Prostate gland (tissue), 2 donors: ENCODE measurements around the gene DOP1B. TPM values are rescaled to one million over a fixed set of nuclear protein-coding genes. Genes with fewer than 3 reads are reported as not detected.

Source experiments
- DNase-seq: peaks from one replicate; pipeline ENCODE4 v3.0.0-alpha.2; 2019; ENCODE audit warnings: low spot score
- H3K27ac ChIP-seq, 2 donors: fragments of 200-600 bp; sonication (generic); 2 replicates each; pipeline ENCODE4 v1.5.1; 2017 to 2019
- H3K27me3 ChIP-seq: fragments of 200-600 bp; sonication (generic); replicated peaks from 2 replicates; pipeline ENCODE4 v1.5.1; 2019; ENCODE audit not compliant: insufficient read depth
- H3K36me3 ChIP-seq, 2 donors: fragments of 200-600 bp; sonication (generic); 1 replicate in 1 of 2; 2 replicates in 1 of 2; pipeline versions ENCODE4 v1.5.1 to v1.8.1; 2017 to 2019
- H3K4me1 ChIP-seq: fragments of 200-600 bp; sonication (generic); replicated peaks from 2 replicates; pipeline ENCODE4 v1.5.1; 2019
- H3K4me3 ChIP-seq, 2 donors: fragments of 200-600 bp; sonication (generic); 2 replicates each; pipeline ENCODE4 v1.5.1; 2017 to 2019
- H3K9me3 ChIP-seq: fragments of 200-600 bp; sonication (generic); 2 replicates; pipeline ENCODE4 v1.5.1; 2017
- POLR2A ChIP-seq: fragments of 450-650 bp; IDR thresholded peaks from one replicate; pipeline ENCODE4 v1.6.1; 2016; ENCODE audit warnings: antibody characterized with exemption, mild to moderate bottlenecking
- POLR2AphosphoS5 ChIP-seq: sonication (generic); formaldehyde crosslinking; IDR thresholded peaks from one replicate; pipeline ENCODE4 v1.6.1; 2017; ENCODE audit warnings: antibody characterized with exemption
- WGBS: methylation state at CpG from one replicate; pipeline ENCODE4 v1.1.5; 2018; 5-methylcytosine and 5-hydroxymethylcytosine counted together
- intact Hi-C: fragments of 100-400 bp; cut with DNase I; formaldehyde crosslinking; loops from one replicate; pipeline ENCODE4 v1.14.2; 2022
- total RNA-seq, 2 donors: library from RNA; depleted of rRNA; stranded (reverse); fragments of >200 nt; gene quantifications; one replicate each; pipeline ENCODE4 v1.1.0, GENCODE V29; 2016
- TF ChIP-seq, protein P1 (sequence below), 4 experiments: fragments of 200-600 bp in 2 of 4; fragments of 450-650 bp in 2 of 4; sonication (generic) in 2 of 4; IDR thresholded peaks; 1 replicate in 3 of 4; 2 replicates in 1 of 4; pipeline ENCODE4 v1.5.1; 2016 to 2019; ENCODE audit warnings: antibody characterized with exemption in 4 of 4, mild to moderate bottlenecking in 2 of 4, moderate library complexity in 2 of 4

Gene DOP1B
- total RNA-seq, 2 donors from 2014 or later: 28.4 to 93.3 TPM

DNA sequence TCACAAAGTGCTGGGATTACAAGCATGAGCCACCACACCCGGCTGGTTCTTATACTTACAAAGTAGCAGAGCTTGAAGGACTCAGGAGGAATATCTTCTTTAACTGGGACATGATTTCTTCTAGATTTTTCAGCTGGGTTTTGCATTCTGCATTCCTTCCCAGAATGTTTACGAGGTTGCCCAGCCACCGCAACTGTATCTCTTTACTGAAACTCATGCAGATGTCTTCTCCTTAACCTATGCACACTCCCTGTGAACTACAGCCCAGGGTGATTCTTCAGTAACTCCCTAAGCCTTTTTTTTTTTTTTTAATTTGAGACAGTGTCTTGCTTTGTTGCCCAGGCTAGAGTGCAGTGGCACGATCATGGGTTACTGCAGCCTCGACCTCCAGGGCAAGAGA is 8.7 kb upstream of the DOP1B start:
- H3K9me3 ChIP-seq: no peaks in the 10 kb centered on the region
- 89% methylated on average over 5 of the region's 5 CpGs for WGBS
- H3K4me1 ChIP-seq: peaks cover 8% of the 10 kb centered on the region
- no peak overlapping the region for H3K4me3 ChIP-seq
- peaks cover 0 to 2% of the 10 kb centered on the region in 2 donors for H3K36me3 ChIP-seq
- no peaks in the 10 kb centered on the region for H3K27me3 ChIP-seq
- intact Hi-C loops: no loop called here
- no peak for DNase-seq
- H3K27ac ChIP-seq: no peak overlapping the region
- TF ChIP-seq POLR2A (no peak), POLR2AphosphoS5 (no peak)
- TF ChIP-seq, protein P1, sequence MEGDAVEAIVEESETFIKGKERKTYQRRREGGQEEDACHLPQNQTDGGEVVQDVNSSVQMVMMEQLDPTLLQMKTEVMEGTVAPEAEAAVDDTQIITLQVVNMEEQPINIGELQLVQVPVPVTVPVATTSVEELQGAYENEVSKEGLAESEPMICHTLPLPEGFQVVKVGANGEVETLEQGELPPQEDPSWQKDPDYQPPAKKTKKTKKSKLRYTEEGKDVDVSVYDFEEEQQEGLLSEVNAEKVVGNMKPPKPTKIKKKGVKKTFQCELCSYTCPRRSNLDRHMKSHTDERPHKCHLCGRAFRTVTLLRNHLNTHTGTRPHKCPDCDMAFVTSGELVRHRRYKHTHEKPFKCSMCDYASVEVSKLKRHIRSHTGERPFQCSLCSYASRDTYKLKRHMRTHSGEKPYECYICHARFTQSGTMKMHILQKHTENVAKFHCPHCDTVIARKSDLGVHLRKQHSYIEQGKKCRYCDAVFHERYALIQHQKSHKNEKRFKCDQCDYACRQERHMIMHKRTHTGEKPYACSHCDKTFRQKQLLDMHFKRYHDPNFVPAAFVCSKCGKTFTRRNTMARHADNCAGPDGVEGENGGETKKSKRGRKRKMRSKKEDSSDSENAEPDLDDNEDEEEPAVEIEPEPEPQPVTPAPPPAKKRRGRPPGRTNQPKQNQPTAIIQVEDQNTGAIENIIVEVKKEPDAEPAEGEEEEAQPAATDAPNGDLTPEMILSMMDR (IDR thresholded peaks at IDR 0.05): no peak

DNA sequence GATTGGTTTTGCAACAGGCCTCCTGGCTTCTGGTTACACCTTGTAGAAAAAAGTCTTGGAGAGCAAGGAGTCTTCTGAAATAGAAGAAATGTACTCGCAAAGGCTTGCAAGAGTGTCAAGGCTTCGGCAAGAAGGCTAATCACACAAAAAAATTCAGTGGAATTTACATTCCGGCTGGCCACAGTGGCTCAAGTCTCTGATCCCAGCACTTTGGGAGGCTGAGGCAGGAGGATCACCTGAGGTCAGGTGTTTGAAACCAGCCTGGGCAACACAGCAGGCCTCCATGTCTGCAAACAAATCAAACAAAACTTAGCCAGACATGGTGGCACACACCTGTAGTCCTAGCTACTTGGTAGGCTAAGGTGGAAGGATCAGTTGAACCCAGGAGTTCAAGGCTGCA is 7.7 kb upstream of the DOP1B start:
- TF ChIP-seq POLR2AphosphoS5: no peak
- TF ChIP-seq POLR2A: no peak
- TF ChIP-seq, protein P1 (IDR thresholded peaks at IDR 0.05): no peak
- intact Hi-C loops: no loop called here
- 85% methylated on average over 3 of the region's 3 CpGs for WGBS

DNA sequence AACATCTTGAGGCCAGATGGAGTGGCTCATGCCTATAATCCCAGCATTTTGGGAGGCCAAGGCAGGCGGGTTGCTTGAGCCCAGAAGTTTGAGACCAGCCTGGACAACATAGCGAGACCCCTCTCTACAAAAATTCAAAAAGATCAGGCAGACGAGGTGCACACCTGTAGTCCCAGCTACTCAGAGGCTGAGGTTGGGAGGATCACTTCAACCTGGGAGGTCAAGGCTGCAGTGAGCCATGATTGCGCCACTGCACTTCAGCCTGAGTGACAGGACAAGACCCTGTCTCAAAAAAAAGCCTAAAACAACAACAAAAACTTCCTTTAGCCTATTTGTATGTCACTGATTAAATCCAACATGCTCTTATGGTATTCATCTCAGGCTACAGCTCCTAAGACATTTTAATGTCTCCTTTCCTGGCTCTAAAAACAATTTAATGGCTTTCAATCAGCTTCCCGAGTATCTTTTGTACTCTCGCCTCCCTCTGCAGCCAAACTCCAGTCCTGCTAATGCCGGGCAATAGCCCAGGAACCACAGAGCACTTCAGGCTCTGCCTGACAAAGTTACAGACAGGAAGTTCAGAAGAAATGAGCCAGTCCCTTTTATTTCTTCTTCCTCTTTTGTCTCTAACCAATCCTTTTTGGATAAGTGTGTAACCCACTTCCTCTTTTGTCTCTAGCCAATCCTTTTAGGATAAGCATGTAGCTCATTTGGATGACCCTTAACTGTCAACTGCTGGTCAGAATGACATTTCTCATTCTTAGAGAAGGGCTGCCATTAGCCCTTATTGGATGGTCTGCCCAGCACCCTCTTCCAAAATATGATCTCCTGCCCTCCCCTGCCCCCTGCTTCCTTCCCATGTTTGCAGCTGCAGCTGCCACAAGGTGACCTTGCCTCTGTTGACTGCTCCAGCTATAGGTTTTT is 6.6 kb upstream of the DOP1B start:
- DNase-seq: no peak
- intact Hi-C loops: loop anchor here (10.0 kb wide), 1 partner anchor 105 kb away; no protein-coding TSS in a partner anchor
- TF ChIP-seq POLR2A (no peak), POLR2AphosphoS5 (peak; percentile 62)
- H3K4me3 ChIP-seq: no peak overlapping the region
- H3K9me3 ChIP-seq: no peaks in the 10 kb centered on the region
- H3K4me1 ChIP-seq: peaks cover 8% of the 10 kb centered on the region
- H3K27ac ChIP-seq: peak overlapping the region; percentile 12 to 48
- H3K27me3 ChIP-seq: no peaks in the 10 kb centered on the region
- H3K36me3 ChIP-seq: peaks cover 0 to 2% of the 10 kb centered on the region in 2 donors
- 47% methylated on average over 7 of the region's 7 CpGs for WGBS

More for the DNA sequence above, 7.7 kb upstream of the DOP1B start:
- H3K4me1 ChIP-seq: peaks cover 8% of the 10 kb centered on the region
- H3K4me3 ChIP-seq: no peak overlapping the region
- H3K27me3 ChIP-seq: no peaks in the 10 kb centered on the region
- peaks cover 0 to 2% of the 10 kb centered on the region in 2 donors for H3K36me3 ChIP-seq
- H3K27ac ChIP-seq: no peak overlapping the region
- H3K9me3 ChIP-seq: no peaks in the 10 kb centered on the region
- no peak for DNase-seq

DNA sequence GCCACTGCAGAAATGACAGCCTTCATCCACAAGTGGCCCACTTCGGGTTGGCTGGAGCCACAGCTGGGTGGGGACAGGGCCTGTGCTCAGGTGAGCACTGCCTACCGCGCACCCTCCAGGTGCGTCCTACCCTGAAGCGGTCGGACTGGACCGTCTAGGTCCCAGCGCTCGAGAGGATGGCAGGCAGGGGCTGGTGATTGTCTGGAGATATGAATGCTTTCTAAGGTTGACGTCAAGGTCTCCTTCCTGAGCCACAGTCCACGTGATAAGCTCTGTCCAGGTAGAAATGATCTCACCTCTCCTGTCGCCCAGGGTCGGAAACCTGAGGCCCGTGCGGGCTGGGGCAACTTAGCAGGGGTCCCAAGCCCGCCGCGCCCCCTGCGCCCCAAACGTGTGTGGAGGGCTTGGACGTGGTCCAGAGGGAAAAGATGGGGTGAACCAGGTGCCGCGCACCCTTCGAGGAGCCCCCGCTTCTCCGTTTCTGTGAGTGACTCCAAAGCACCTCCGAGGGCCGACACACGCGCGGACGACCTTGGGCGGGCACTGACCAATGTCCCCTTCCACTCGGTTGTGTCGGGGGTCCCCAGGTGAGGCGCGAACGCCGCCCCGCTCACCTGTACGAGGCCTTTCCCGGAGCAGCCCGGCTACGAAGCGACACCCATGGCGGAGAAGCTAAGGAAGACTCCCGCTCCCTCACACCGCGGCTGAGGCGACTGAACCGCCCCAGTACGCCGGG is 853 bp upstream of the DOP1B start:
- H3K27me3 ChIP-seq: no peaks in the 10 kb centered on the region
- peaks cover under 1% of the 10 kb centered on the region for H3K4me1 ChIP-seq
- peak; percentile 98 for TF ChIP-seq POLR2A
- TF ChIP-seq, protein P1 (IDR thresholded peaks at IDR 0.05): no peak
- peak; percentile 84 for TF ChIP-seq POLR2AphosphoS5
- WGBS: 3% methylated on average over 51 of the region's 53 CpGs
- peak; percentile 69 for DNase-seq
- no peaks in the 10 kb centered on the region for H3K9me3 ChIP-seq
- peak overlapping the region; percentile 50 to 95 for H3K4me3 ChIP-seq
- no peaks in the 10 kb centered on the region for H3K36me3 ChIP-seq
- intact Hi-C loops: loop anchor here (2.0 to 10.0 kb wide), 2 partner anchors 99 to 165 kb away; partner anchors contain the start of gene MORC3
- H3K27ac ChIP-seq: peak overlapping the region; percentile 83 to 93

DNA sequence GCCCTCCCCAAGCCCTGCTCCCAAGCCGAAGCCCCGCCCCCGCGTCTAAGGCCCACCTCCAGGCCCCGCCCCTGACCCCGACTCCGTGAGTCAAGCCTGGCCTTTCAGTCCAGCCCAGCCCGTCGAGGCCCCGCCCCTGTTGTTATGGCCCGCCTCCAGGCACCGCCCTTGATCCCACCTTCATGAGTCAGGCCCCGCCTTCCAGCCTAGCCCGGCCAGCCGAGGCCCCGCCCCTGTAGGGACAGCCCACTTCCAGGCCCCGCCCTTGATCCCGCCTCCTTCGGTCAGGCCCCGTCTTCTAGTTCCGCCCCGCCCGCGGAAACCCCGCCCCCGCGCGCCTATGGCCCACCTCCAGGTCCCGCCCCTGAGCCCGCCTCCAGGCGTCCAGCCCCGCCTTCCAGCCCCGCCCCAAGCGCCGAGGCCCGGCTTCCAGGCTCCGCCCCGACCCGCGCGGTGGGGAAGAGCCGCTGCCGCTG is 247 bp upstream of the DOP1B start:
- intact Hi-C loops: loop anchor here (2.0 to 10.0 kb wide), 2 partner anchors 98 to 164 kb away; partner anchors contain the start of gene MORC3
- H3K27me3 ChIP-seq: no peaks in the 10 kb centered on the region
- no peaks in the 10 kb centered on the region for H3K4me1 ChIP-seq
- WGBS: 2% methylated on average over 35 of the region's 43 CpGs
- DNase-seq: peak; percentile 100
- peak overlapping the region; percentile 86 to 93 for H3K27ac ChIP-seq
- peak overlapping the region; percentile 95 to 98 for H3K4me3 ChIP-seq
- no peak for TF ChIP-seq POLR2A
- TF ChIP-seq, protein P1 (IDR thresholded peaks at IDR 0.05): no peak
- peak; percentile 57 for TF ChIP-seq POLR2AphosphoS5
- H3K36me3 ChIP-seq: no peaks in the 10 kb centered on the region
- H3K9me3 ChIP-seq: no peaks in the 10 kb centered on the region
